Breast epithelium (tissue), 3 donors: ENCODE results near the gene SNX14.

Experiments
- CTCF ChIP-seq, 3 donors: fragments of 450-650 bp; IDR thresholded peaks; one replicate each; pipeline ENCODE4 v1.5.1; 2016 to 2017; ENCODE audit warnings: antibody characterized with exemption in 3 of 3, mild to moderate bottlenecking in 3 of 3, moderate library complexity in 3 of 3
- POLR2A ChIP-seq: fragments of 450-650 bp; IDR thresholded peaks from one replicate; pipeline ENCODE4 v1.6.1; 2016; ENCODE audit warnings: antibody characterized with exemption, mild to moderate bottlenecking, moderate library complexity
- POLR2AphosphoS5 ChIP-seq, 3 donors: sonication (generic); formaldehyde crosslinking; IDR thresholded peaks; one replicate each; pipeline ENCODE4 v1.6.1; 2017; ENCODE audit warnings: antibody characterized with exemption in 3 of 3

- TF ChIP-seq CTCF (IDR thresholded peaks at IDR 0.05) (no peak), POLR2A (no peak), POLR2AphosphoS5 (IDR thresholded peaks at IDR 0.05) (no peak)
Measured at GRCh38 chr6:85458184-85458583, 135.5 kb downstream of the SNX14 start.
